SK-N-SH (cell line): ENCODE results near the gene PIKFYVE. TPM values are rescaled to one million over a fixed set of nuclear protein-coding genes. Genes with fewer than 3 reads are reported as not detected.

Experiments
- CTCF ChIA-PET: fragments of 300-600, 350-600 bp; formaldehyde crosslinking; extraction: SDS; loops from one replicate; lab custom pipeline; 2021; lab: Yijun Ruan, JAX
- POLR2A ChIA-PET: fragments of 350-600 bp; sonication (Branson Sonifier 250); formaldehyde crosslinking; extraction: SDS; loops from one replicate; lab custom pipeline; 2020; ENCODE audit warnings: antibody characterized with exemption, inconsistent platforms; lab: Yijun Ruan, JAX
- DNase-seq: peaks from one replicate; pipeline ENCODE4 v3.0.0; 2012
- H2AFZ ChIP-seq: fragments of 200-600 bp; sonication (generic); 2 replicates; pipeline ENCODE4 v1.8.1; 2016; ENCODE audit warnings: antibody characterized with exemption, mild to moderate bottlenecking, low read depth
- H3F3A ChIP-seq: fragments of 200-600 bp; sonication (generic); replicated peaks from 2 replicates; pipeline ENCODE3; 2016; ENCODE audit warnings: antibody characterized with exemption, mild to moderate bottlenecking; ENCODE audit not compliant: insufficient read depth
- H3K27ac ChIP-seq, 2 experiments: fragments of 200-500 bp in 1 of 2; fragments of 200-600 bp in 1 of 2; sonication (Bioruptor generic) in 1 of 2; sonication (generic), shearing (Covaris generic) in 1 of 2; 2 replicates each; pipeline versions ENCODE4 v1.5.1 to v1.6.1; 2014 to 2016; ENCODE audit warnings: low read depth in 2 of 2, inconsistent platforms in 1 of 2, low read length in 1 of 2, mild to moderate bottlenecking in 1 of 2, mixed read lengths in 1 of 2
- H3K27me3 ChIP-seq: fragments of 200-600 bp; sonication (generic), shearing (Covaris generic); 2 replicates; pipeline ENCODE4 v1.6.1; 2016; ENCODE audit warnings: mixed run types; ENCODE audit not compliant: insufficient read depth
- H3K36me3 ChIP-seq, 2 experiments: fragments of 200-500 bp in 1 of 2; fragments of 200-600 bp in 1 of 2; sonication (Bioruptor generic) in 1 of 2; sonication (generic) in 1 of 2; replicated peaks in 1 of 2; 2 replicates each; pipeline versions ENCODE3 to v1.5.1; 2014 to 2016; ENCODE audit warnings: low read length in 1 of 2, mild to moderate bottlenecking in 1 of 2; ENCODE audit not compliant: insufficient read depth in 2 of 2, control insufficient read depth in 1 of 2
- H3K4me1 ChIP-seq, 2 experiments: fragments of 200-500 bp in 1 of 2; fragments of 200-600 bp in 1 of 2; sonication (Bioruptor generic) in 1 of 2; sonication (generic), shearing (Covaris generic) in 1 of 2; 2 replicates each; pipeline versions ENCODE4 v1.5.1 to v1.6.1; 2014 to 2016; ENCODE audit warnings: low read depth in 1 of 2, low read length in 1 of 2, mixed run types in 1 of 2; ENCODE audit not compliant: insufficient read depth in 2 of 2, control insufficient read depth in 1 of 2
- H3K4me2 ChIP-seq: fragments of 200-600 bp; sonication (generic), shearing (Covaris generic); 2 replicates; pipeline ENCODE4 v1.6.1; 2017; ENCODE audit warnings: mixed run types
- H3K4me3 ChIP-seq, 2 experiments: fragments of 200-500 bp in 1 of 2; fragments of 200-600 bp in 1 of 2; sonication (Bioruptor generic) in 1 of 2; sonication (generic), shearing (Covaris generic) in 1 of 2; 2 replicates each; pipeline versions ENCODE4 v1.5.1 to v1.8.1; 2014 to 2016; ENCODE audit warnings: low read depth in 2 of 2, inconsistent platforms in 1 of 2, low read length in 1 of 2, mild to moderate bottlenecking in 1 of 2, mixed read lengths in 1 of 2, moderate library complexity in 1 of 2
- H3K79me2 ChIP-seq: fragments of 200-600 bp; sonication (generic); 2 replicates; pipeline ENCODE4 v1.8.1; 2017; ENCODE audit warnings: mild to moderate bottlenecking; ENCODE audit not compliant: insufficient read depth
- H3K9ac ChIP-seq: fragments of 200-600 bp; sonication (generic); 2 replicates; pipeline ENCODE4 v1.6.1; 2017; ENCODE audit warnings: mixed run types
- H3K9me2 ChIP-seq: fragments of 200-600 bp; sonication (generic); 2 replicates; pipeline ENCODE4 v1.6.1; 2017; ENCODE audit warnings: mixed run types
- H3K9me3 ChIP-seq: fragments of 200-600 bp; sonication (generic); 2 replicates; pipeline ENCODE4 v1.6.1; 2017; ENCODE audit warnings: mixed run types, mild to moderate bottlenecking, moderate library complexity
- H4K20me1 ChIP-seq: fragments of 200-600 bp; sonication (generic); 2 replicates; pipeline ENCODE4 v1.6.1; 2017; ENCODE audit warnings: mild to moderate bottlenecking, mixed run types; ENCODE audit not compliant: insufficient read depth
- CHD2 ChIP-seq: fragments of 150-350 bp; IDR thresholded peaks from 2 replicates; pipeline ENCODE4 v1.6.1; 2018; ENCODE audit warnings: low read length; ENCODE audit not compliant: partially characterized antibody
- EP300 ChIP-seq, 2 experiments: IDR thresholded peaks; 2 replicates each; pipeline versions ENCODE4 v1.4.0 to v1.6.1; 2012; ENCODE audit warnings: borderline replicate concordance in 1 of 2, low read depth in 1 of 2, low read length in 1 of 2
- FOXJ3 ChIP-seq: sonication (generic); formaldehyde crosslinking; IDR thresholded peaks from 2 replicates; pipeline ENCODE4 v1.5.1; 2020; ENCODE audit warnings: mild to moderate bottlenecking, missing genetic modification reagents
- FOXM1 ChIP-seq: IDR thresholded peaks from 2 replicates; pipeline ENCODE4 v1.4.0; 2012; ENCODE audit warnings: low read depth, mild to moderate bottlenecking
- GABPA ChIP-seq: IDR thresholded peaks from 2 replicates; pipeline ENCODE4 v1.4.0; 2012; ENCODE audit warnings: low read depth, mild to moderate bottlenecking
- GATA2 ChIP-seq: sonication (generic); formaldehyde crosslinking; IDR thresholded peaks from 2 replicates; pipeline ENCODE4 v1.5.0; 2020; ENCODE audit warnings: mild to moderate bottlenecking, missing genetic modification reagents
- JUND ChIP-seq: IDR thresholded peaks from 2 replicates; pipeline ENCODE4 v1.4.0; 2012
- MEF2A ChIP-seq: IDR thresholded peaks from 2 replicates; pipeline ENCODE4 v1.4.0; 2012; ENCODE audit warnings: low read depth, borderline replicate concordance
- MXI1 ChIP-seq: IDR thresholded peaks from 2 replicates; pipeline ENCODE4 v1.6.1; 2012; ENCODE audit warnings: mild to moderate bottlenecking, low read depth, low read length, improper control_type of control experiment
- NFIC ChIP-seq: IDR thresholded peaks from 2 replicates; pipeline ENCODE4 v1.4.0; 2012; ENCODE audit warnings: borderline replicate concordance
- NRF1 ChIP-seq: IDR thresholded peaks from 2 replicates; pipeline ENCODE4 v1.6.1; 2012; ENCODE audit warnings: low read depth, mild to moderate bottlenecking, low read length
- POLR2AphosphoS5 ChIP-seq: IDR thresholded peaks from 2 replicates; pipeline ENCODE4 v1.6.1; 2012; ENCODE audit warnings: low read depth, low read length
- RCOR1 ChIP-seq: fragments of 150-350 bp; IDR thresholded peaks from 2 replicates; pipeline ENCODE4 v1.6.1; 2017; ENCODE audit warnings: antibody characterized with exemption, low read length
- SIN3A ChIP-seq: IDR thresholded peaks from 2 replicates; pipeline ENCODE4 v1.6.1; 2012; ENCODE audit warnings: low read depth, mild to moderate bottlenecking, low read length, moderate library complexity, borderline replicate concordance
- SMC3 ChIP-seq: IDR thresholded peaks from 2 replicates; pipeline ENCODE4 v1.6.1; 2012; ENCODE audit warnings: low read depth, low read length, improper control_type of control experiment
- TAF1 ChIP-seq: IDR thresholded peaks from 2 replicates; pipeline ENCODE4 v1.6.1; 2012; ENCODE audit warnings: low read depth, mild to moderate bottlenecking, low read length, moderate library complexity, borderline replicate concordance
- TEAD4 ChIP-seq: IDR thresholded peaks from 2 replicates; pipeline ENCODE4 v1.4.0; 2012; ENCODE audit warnings: mild to moderate bottlenecking, borderline replicate concordance; ENCODE audit not compliant: insufficient read depth
- YY1 ChIP-seq: IDR thresholded peaks from 2 replicates; pipeline ENCODE4 v1.4.0; 2012; ENCODE audit warnings: low read depth, mild to moderate bottlenecking
- WGBS: methylation state at CpG from one replicate; pipeline ENCODE4 v1.1.6; 2017; ENCODE audit warnings: low lambda C conversion rate; 5-methylcytosine and 5-hydroxymethylcytosine counted together
- polyA plus RNA-seq, 3 experiments: library from polyadenylated mRNA; depleted of rRNA; stranded (reverse); fragments of >200 nt; gene quantifications; 2 replicates each; pipeline ENCODE4 v1.2.3, GENCODE V29; 2012
- TF ChIP-seq, protein P1 (sequence below): IDR thresholded peaks from 2 replicates; pipeline ENCODE4 v1.4.0; 2012; ENCODE audit warnings: low read depth
- TF ChIP-seq, protein P2 (sequence below): IDR thresholded peaks from 2 replicates; pipeline ENCODE4 v1.6.1; 2012; ENCODE audit warnings: mild to moderate bottlenecking, low read depth, low read length, moderate library complexity
- TF ChIP-seq, protein P3 (sequence below): fragments of 150-350 bp; IDR thresholded peaks from 2 replicates; pipeline ENCODE4 v1.6.1; 2017; ENCODE audit warnings: antibody characterized with exemption, low read length, low read depth, borderline replicate concordance
- TF ChIP-seq, protein P4 (sequence below): IDR thresholded peaks from 2 replicates; pipeline ENCODE4 v1.4.0; 2012; ENCODE audit warnings: low read depth, borderline replicate concordance
- TF ChIP-seq, protein P5 (sequence below): IDR thresholded peaks from 2 replicates; pipeline ENCODE4 v1.4.0; 2012; ENCODE audit warnings: low read depth, borderline replicate concordance

Gene PIKFYVE
- polyA plus RNA-seq, 1 of the 3 experiments (the other 2 are of a cell fraction) = 7.0 TPM

DNA sequence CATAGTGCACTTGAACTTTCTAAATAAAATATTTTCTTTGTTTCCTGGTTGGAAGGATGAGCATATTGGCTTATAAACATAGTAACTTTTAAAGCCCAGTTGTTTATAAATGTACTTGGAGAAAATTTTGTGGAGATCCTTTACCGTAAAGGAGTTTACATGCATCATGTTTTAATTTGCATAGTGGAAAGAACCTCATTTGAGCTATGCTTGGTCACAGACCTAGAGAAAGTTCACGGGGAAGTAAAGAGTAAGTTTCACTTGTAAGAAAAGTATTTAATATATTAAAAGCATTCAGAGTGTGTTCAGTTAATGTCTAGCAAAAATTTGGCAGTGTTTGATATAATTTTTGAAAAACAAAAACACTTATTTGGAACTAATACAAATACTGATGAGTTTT is 45.3 kb downstream of the PIKFYVE start (continued):
- TF ChIP-seq FOXM1 = no peak
- no peak for TF ChIP-seq POLR2AphosphoS5
- no peak for TF ChIP-seq FOXJ3 (CRISPR knock-in tag)
- TF ChIP-seq MEF2A = no peak
- TF ChIP-seq, protein P1, sequence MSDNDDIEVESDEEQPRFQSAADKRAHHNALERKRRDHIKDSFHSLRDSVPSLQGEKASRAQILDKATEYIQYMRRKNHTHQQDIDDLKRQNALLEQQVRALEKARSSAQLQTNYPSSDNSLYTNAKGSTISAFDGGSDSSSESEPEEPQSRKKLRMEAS = no peak
- TF ChIP-seq CHD2 = no peak
- TF ChIP-seq SIN3A = no peak
- no peak for TF ChIP-seq NFIC

DNA sequence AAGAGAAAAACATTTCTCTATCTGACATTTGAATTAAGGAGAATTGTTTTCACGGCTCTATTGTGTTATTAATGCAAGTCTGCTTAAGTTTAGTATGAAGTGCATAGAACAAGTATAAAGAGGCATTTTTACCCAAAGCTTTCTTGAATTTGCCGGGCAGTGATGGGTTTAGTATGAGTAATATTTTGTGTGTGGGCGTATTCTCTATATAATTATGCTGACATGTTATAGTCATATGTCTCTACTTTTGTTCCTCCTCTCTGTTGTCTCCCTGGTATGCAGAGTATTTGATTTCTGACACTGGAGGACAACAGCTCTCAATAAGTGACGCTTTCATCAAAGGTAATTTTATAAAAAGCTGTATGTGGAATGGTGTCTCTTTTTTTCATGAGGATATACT is 45.9 kb downstream of the PIKFYVE start:
- Histone ChIP-seq H3K9me2 (no peaks in the 10 kb centered on the region), H3K79me2 (no peaks in the 10 kb centered on the region), H3F3A (peaks cover 6% of the 10 kb centered on the region), H3K27ac (no peak overlapping the region), H3K27me3 (no peaks in the 10 kb centered on the region), H3K36me3 (peaks cover 29 to 50% of the 10 kb centered on the region in 2 experiments), H3K4me2 (no peak overlapping the region), H3K9me3 (no peaks in the 10 kb centered on the region), H4K20me1 (no peaks in the 10 kb centered on the region), H2AFZ (no peak overlapping the region)
- POLR2A ChIA-PET = no interaction called here
- 76% methylated on average over 4 of the region's 4 CpGs for WGBS
- no peak for TF ChIP-seq RCOR1
- no peak for TF ChIP-seq TAF1
- no peak for TF ChIP-seq JUND
- TF ChIP-seq MXI1 = no peak
- TF ChIP-seq, protein P2, sequence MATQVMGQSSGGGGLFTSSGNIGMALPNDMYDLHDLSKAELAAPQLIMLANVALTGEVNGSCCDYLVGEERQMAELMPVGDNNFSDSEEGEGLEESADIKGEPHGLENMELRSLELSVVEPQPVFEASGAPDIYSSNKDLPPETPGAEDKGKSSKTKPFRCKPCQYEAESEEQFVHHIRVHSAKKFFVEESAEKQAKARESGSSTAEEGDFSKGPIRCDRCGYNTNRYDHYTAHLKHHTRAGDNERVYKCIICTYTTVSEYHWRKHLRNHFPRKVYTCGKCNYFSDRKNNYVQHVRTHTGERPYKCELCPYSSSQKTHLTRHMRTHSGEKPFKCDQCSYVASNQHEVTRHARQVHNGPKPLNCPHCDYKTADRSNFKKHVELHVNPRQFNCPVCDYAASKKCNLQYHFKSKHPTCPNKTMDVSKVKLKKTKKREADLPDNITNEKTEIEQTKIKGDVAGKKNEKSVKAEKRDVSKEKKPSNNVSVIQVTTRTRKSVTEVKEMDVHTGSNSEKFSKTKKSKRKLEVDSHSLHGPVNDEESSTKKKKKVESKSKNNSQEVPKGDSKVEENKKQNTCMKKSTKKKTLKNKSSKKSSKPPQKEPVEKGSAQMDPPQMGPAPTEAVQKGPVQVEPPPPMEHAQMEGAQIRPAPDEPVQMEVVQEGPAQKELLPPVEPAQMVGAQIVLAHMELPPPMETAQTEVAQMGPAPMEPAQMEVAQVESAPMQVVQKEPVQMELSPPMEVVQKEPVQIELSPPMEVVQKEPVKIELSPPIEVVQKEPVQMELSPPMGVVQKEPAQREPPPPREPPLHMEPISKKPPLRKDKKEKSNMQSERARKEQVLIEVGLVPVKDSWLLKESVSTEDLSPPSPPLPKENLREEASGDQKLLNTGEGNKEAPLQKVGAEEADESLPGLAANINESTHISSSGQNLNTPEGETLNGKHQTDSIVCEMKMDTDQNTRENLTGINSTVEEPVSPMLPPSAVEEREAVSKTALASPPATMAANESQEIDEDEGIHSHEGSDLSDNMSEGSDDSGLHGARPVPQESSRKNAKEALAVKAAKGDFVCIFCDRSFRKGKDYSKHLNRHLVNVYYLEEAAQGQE = no peak
- no peak for TF ChIP-seq NRF1
- TF ChIP-seq, protein P3, sequence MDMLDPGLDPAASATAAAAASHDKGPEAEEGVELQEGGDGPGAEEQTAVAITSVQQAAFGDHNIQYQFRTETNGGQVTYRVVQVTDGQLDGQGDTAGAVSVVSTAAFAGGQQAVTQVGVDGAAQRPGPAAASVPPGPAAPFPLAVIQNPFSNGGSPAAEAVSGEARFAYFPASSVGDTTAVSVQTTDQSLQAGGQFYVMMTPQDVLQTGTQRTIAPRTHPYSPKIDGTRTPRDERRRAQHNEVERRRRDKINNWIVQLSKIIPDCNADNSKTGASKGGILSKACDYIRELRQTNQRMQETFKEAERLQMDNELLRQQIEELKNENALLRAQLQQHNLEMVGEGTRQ = no peak
- TF ChIP-seq GABPA = no peak
- TF ChIP-seq FOXM1 = no peak
- no peak for TF ChIP-seq SMC3
- no peak for TF ChIP-seq GATA2 (CRISPR knock-in tag)
- TF ChIP-seq, protein P4, sequence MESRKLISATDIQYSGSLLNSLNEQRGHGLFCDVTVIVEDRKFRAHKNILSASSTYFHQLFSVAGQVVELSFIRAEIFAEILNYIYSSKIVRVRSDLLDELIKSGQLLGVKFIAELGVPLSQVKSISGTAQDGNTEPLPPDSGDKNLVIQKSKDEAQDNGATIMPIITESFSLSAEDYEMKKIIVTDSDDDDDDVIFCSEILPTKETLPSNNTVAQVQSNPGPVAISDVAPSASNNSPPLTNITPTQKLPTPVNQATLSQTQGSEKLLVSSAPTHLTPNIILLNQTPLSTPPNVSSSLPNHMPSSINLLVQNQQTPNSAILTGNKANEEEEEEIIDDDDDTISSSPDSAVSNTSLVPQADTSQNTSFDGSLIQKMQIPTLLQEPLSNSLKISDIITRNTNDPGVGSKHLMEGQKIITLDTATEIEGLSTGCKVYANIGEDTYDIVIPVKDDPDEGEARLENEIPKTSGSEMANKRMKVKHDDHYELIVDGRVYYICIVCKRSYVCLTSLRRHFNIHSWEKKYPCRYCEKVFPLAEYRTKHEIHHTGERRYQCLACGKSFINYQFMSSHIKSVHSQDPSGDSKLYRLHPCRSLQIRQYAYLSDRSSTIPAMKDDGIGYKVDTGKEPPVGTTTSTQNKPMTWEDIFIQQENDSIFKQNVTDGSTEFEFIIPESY = no peak
- TF ChIP-seq, protein P5, sequence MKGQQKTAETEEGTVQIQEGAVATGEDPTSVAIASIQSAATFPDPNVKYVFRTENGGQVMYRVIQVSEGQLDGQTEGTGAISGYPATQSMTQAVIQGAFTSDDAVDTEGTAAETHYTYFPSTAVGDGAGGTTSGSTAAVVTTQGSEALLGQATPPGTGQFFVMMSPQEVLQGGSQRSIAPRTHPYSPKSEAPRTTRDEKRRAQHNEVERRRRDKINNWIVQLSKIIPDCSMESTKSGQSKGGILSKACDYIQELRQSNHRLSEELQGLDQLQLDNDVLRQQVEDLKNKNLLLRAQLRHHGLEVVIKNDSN = no peak
- no peak for TF ChIP-seq YY1
- TF ChIP-seq POLR2AphosphoS5 = no peak
- no peak for TF ChIP-seq EP300 (IDR thresholded peaks at IDR 0.05; ENCODE audit: borderline replicate concordance in 1 of 2, low read depth in 1 of 2, low read length in 1 of 2)
- no peak for TF ChIP-seq MEF2A
- no peak for TF ChIP-seq TEAD4
- TF ChIP-seq, all 33 proteins: peak for 0
- peaks cover 0 to 2% of the 10 kb centered on the region in 2 experiments; a peak in 2 of 4 replicates for H3K4me1 ChIP-seq
- H3K9ac ChIP-seq = no peak overlapping the region
- H3K4me3 ChIP-seq = no peak overlapping the region
- CTCF ChIA-PET = no interaction called here
- DNase-seq = no peak
